GM23338 (cell line): ENCODE results near the gene CRYBG3. TPM values are rescaled to one million over a fixed set of nuclear protein-coding genes. Genes with fewer than 3 reads are reported as not detected.

Experiments
- ATAC-seq: fragments of 200-7000 bp; cut with Tn5 transposase; 3 replicates; pipeline ENCODE4 v1.9.1; 2020
- DNase-seq: peaks from one replicate; pipeline ENCODE4 v3.0.0-alpha.2; 2015; ENCODE audit warnings: low spot score
- H2AFZ ChIP-seq: fragments of 200-600 bp; sonication (generic); 2 replicates; pipeline ENCODE4 v1.8.0; 2016; ENCODE audit warnings: antibody characterized with exemption, mild to moderate bottlenecking, moderate library complexity
- H3F3A ChIP-seq: fragments of 200-600 bp; sonication (generic); replicated peaks from 2 replicates; pipeline ENCODE4 v1.8.0; 2017; ENCODE audit warnings: antibody characterized with exemption, mixed run types, low read depth
- H3K27ac ChIP-seq: fragments of 200-600 bp; sonication (generic); 2 replicates; pipeline ENCODE4 v1.6.1; 2016; ENCODE audit warnings: low read depth
- H3K27me3 ChIP-seq: fragments of 200-600 bp; sonication (generic); 2 replicates; pipeline ENCODE4 v1.8.0; 2016; ENCODE audit warnings: mild to moderate bottlenecking, mixed run types, moderate library complexity; ENCODE audit not compliant: insufficient read depth
- H3K36me3 ChIP-seq: fragments of 200-600 bp; sonication (generic); 2 replicates; pipeline ENCODE4 v1.8.0; 2016; ENCODE audit warnings: mild to moderate bottlenecking; ENCODE audit not compliant: insufficient read depth
- H3K4me1 ChIP-seq: fragments of 200-600 bp; sonication (generic); 2 replicates; pipeline ENCODE4 v1.8.0; 2016; ENCODE audit warnings: mild to moderate bottlenecking, moderate library complexity; ENCODE audit not compliant: insufficient read depth
- H3K4me2 ChIP-seq: fragments of 200-600 bp; sonication (generic); 2 replicates; pipeline ENCODE4 v1.7.1; 2017; ENCODE audit warnings: mixed run types
- H3K4me3 ChIP-seq: fragments of 200-600 bp; sonication (generic); 2 replicates; pipeline ENCODE4 v1.6.1; 2016; ENCODE audit warnings: mixed run types
- H3K79me2 ChIP-seq: fragments of 200-600 bp; sonication (generic); replicated peaks from 2 replicates; pipeline ENCODE4 v1.8.0; 2017; ENCODE audit warnings: mild to moderate bottlenecking; ENCODE audit not compliant: insufficient read depth
- H3K9me2 ChIP-seq: fragments of 200-600 bp; sonication (generic); 2 replicates; pipeline ENCODE4 v1.8.0; 2017; ENCODE audit not compliant: insufficient read depth
- H4K20me1 ChIP-seq: fragments of 200-600 bp; sonication (generic); replicated peaks from 2 replicates; pipeline ENCODE4 v1.8.0; 2017; ENCODE audit warnings: mild to moderate bottlenecking; ENCODE audit not compliant: insufficient read depth
- H3K27ac Mint-ChIP-seq: 2 replicates; pipeline ENCODE4 v1.8.0; 2020; ENCODE audit warnings: inconsistent platforms, mild to moderate bottlenecking, moderate library complexity, mixed read lengths
- H3K27me3 Mint-ChIP-seq: 3 replicates; pipeline ENCODE4 v1.8.0; 2022; ENCODE audit warnings: low read depth, mild to moderate bottlenecking, moderate library complexity, mixed read lengths, inconsistent platforms; ENCODE audit not compliant: insufficient read depth, poor library complexity
- H3K36me3 Mint-ChIP-seq: 3 replicates; pipeline ENCODE4 v1.8.0; 2021; ENCODE audit warnings: low read depth, mild to moderate bottlenecking, inconsistent platforms, moderate library complexity, mixed read lengths
- H3K4me1 Mint-ChIP-seq: 3 replicates; pipeline ENCODE4 v1.8.0; 2020; ENCODE audit warnings: mild to moderate bottlenecking, inconsistent platforms, mixed read lengths
- H3K4me3 Mint-ChIP-seq: 3 replicates; pipeline ENCODE4 v1.8.0; 2021; ENCODE audit warnings: moderate library complexity, mild to moderate bottlenecking, inconsistent platforms, mixed read lengths
- H3K9me3 Mint-ChIP-seq: 3 replicates; pipeline ENCODE4 v1.8.0; 2020; ENCODE audit warnings: moderate library complexity, mild to moderate bottlenecking, inconsistent platforms, mixed read lengths
- EZH2 ChIP-seq: fragments of 200-600 bp; sonication (generic); IDR thresholded peaks from one replicate; pipeline ENCODE4 v1.8.0; 2017; ENCODE audit warnings: antibody characterized with exemption, mild to moderate bottlenecking, low read depth; ENCODE audit not compliant: unreplicated experiment
- JUNB ChIP-seq: IDR thresholded peaks from one replicate; pipeline ENCODE4 v1.6.1; 2016; ENCODE audit warnings: antibody characterized with exemption; ENCODE audit not compliant: unreplicated experiment
- POLR2AphosphoS5 ChIP-seq: IDR thresholded peaks from 2 replicates; pipeline ENCODE4 v1.6.1; 2016; ENCODE audit warnings: antibody characterized with exemption, low read depth
- ZNF114 ChIP-seq: fragments of 250-450 bp; sonication (Bioruptor Pico); IDR thresholded peaks from 2 replicates; pipeline ENCODE4 v1.5.0; 2020; ENCODE audit warnings: mild to moderate bottlenecking, moderate library complexity
- ZNF331 ChIP-seq: fragments of 250-450 bp; sonication (Bioruptor Pico); IDR thresholded peaks from 2 replicates; pipeline ENCODE4 v1.5.0; 2020; ENCODE audit warnings: low read depth, mild to moderate bottlenecking, moderate library complexity
- polyA plus RNA-seq: library from polyadenylated mRNA; unstranded; fragments of >200 nt; fragmentation: Nextera tagmentation; extraction: Ambion mirVana; gene quantifications from 2 replicates; pipeline ENCODE4 v1.2.1, GENCODE V29; 2016
- total RNA-seq: library from RNA; depleted of rRNA; stranded (reverse); fragments of >200 nt; shearing (Covaris generic); gene quantifications from 2 replicates; pipeline ENCODE4 v1.2.3, GENCODE V29; 2014
- TF ChIP-seq, protein P1 (sequence below): fragments of 250-450 bp; sonication (Bioruptor Pico); IDR thresholded peaks from 2 replicates; pipeline ENCODE4 v1.5.0; 2020; ENCODE audit warnings: mild to moderate bottlenecking, moderate library complexity
- TF ChIP-seq, protein P2 (sequence below): IDR thresholded peaks from 2 replicates; pipeline ENCODE4 v1.6.1; 2016; ENCODE audit warnings: antibody characterized with exemption

CRYBG3 gene
- total and polyA plus RNA-seq, 2 experiments from 2014 or later, result 2.3 to 8.9 TPM

DNA sequence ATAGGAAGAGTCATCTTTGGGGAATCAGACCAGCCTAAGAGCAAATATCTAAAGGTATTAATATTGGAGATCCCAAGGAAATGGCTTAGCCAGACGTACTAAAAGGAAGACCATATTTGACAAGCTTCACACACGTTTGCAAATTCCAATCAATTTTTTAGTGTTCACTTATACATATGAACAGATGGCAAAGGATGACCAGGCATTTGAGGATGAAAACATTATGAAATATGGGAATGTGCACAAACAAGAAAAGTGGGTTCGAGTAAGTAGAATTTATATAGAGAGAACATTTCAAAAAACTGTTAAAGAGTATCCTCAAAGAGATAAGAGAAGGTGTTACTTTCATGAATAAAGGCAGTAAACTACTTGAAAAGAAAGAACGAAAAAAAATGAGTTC lies 25.9 kb upstream of the CRYBG3 start:
- Mint-ChIP-seq H3K36me3 (no peaks in the 10 kb centered on the region; the same call in 2 of the 3 replicates), H3K4me3 (no peak overlapping the region), H3K27me3 (no peaks in the 10 kb centered on the region), H3K27ac (no peak overlapping the region), H3K4me1 (no peaks in the 10 kb centered on the region), H3K9me3 (no peaks in the 10 kb centered on the region)
- Histone ChIP-seq H3K4me3 (no peak overlapping the region), H3K27me3 (no peaks in the 10 kb centered on the region), H3K9me2 (no peaks in the 10 kb centered on the region), H2AFZ (no peak overlapping the region), H3F3A (no peaks in the 10 kb centered on the region), H4K20me1 (no peaks in the 10 kb centered on the region), H3K4me1 (no peaks in the 10 kb centered on the region), H3K4me2 (no peak overlapping the region), H3K27ac (no peak overlapping the region), H3K36me3 (no peaks in the 10 kb centered on the region), H3K79me2 (no peaks in the 10 kb centered on the region)
- no peak for TF ChIP-seq ZNF331 (CRISPR knock-in tag)
- TF ChIP-seq, protein P1, sequence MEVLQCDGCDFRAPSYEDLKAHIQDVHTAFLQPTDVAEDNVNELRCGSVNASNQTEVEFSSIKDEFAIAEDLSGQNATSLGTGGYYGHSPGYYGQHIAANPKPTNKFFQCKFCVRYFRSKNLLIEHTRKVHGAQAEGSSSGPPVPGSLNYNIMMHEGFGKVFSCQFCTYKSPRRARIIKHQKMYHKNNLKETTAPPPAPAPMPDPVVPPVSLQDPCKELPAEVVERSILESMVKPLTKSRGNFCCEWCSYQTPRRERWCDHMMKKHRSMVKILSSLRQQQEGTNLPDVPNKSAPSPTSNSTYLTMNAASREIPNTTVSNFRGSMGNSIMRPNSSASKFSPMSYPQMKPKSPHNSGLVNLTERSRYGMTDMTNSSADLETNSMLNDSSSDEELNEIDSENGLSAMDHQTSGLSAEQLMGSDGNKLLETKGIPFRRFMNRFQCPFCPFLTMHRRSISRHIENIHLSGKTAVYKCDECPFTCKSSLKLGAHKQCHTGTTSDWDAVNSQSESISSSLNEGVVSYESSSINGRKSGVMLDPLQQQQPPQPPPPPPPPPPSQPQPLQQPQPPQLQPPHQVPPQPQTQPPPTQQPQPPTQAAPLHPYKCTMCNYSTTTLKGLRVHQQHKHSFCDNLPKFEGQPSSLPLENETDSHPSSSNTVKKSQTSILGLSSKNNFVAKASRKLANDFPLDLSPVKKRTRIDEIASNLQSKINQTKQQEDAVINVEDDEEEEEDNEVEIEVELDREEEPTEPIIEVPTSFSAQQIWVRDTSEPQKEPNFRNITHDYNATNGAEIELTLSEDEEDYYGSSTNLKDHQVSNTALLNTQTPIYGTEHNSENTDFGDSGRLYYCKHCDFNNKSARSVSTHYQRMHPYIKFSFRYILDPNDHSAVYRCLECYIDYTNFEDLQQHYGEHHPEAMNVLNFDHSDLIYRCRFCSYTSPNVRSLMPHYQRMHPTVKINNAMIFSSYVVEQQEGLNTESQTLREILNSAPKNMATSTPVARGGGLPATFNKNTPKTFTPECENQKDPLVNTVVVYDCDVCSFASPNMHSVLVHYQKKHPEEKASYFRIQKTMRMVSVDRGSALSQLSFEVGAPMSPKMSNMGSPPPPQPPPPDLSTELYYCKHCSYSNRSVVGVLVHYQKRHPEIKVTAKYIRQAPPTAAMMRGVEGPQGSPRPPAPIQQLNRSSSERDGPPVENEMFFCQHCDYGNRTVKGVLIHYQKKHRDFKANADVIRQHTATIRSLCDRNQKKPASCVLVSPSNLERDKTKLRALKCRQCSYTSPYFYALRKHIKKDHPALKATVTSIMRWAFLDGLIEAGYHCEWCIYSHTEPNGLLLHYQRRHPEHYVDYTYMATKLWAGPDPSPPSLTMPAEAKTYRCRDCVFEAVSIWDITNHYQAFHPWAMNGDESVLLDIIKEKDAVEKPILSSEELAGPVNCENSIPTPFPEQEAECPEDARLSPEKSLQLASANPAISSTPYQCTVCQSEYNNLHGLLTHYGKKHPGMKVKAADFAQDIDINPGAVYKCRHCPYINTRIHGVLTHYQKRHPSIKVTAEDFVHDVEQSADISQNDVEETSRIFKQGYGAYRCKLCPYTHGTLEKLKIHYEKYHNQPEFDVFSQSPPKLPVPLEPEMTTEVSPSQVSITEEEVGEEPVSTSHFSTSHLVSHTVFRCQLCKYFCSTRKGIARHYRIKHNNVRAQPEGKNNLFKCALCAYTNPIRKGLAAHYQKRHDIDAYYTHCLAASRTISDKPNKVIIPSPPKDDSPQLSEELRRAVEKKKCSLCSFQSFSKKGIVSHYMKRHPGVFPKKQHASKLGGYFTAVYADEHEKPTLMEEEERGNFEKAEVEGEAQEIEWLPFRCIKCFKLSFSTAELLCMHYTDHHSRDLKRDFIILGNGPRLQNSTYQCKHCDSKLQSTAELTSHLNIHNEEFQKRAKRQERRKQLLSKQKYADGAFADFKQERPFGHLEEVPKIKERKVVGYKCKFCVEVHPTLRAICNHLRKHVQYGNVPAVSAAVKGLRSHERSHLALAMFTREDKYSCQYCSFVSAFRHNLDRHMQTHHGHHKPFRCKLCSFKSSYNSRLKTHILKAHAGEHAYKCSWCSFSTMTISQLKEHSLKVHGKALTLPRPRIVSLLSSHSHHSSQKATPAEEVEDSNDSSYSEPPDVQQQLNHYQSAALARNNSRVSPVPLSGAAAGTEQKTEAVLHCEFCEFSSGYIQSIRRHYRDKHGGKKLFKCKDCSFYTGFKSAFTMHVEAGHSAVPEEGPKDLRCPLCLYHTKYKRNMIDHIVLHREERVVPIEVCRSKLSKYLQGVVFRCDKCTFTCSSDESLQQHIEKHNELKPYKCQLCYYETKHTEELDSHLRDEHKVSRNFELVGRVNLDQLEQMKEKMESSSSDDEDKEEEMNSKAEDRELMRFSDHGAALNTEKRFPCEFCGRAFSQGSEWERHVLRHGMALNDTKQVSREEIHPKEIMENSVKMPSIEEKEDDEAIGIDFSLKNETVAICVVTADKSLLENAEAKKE (CRISPR knock-in tag), result no peak
- no peak for TF ChIP-seq JUNB
- TF ChIP-seq ZNF114 (CRISPR knock-in tag), result no peak
- no peak for TF ChIP-seq EZH2
- no peak for TF ChIP-seq POLR2AphosphoS5
- TF ChIP-seq, protein P2, sequence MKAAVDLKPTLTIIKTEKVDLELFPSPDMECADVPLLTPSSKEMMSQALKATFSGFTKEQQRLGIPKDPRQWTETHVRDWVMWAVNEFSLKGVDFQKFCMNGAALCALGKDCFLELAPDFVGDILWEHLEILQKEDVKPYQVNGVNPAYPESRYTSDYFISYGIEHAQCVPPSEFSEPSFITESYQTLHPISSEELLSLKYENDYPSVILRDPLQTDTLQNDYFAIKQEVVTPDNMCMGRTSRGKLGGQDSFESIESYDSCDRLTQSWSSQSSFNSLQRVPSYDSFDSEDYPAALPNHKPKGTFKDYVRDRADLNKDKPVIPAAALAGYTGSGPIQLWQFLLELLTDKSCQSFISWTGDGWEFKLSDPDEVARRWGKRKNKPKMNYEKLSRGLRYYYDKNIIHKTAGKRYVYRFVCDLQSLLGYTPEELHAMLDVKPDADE, result no peak
- ATAC-seq (no peak), DNase-seq (no peak)
